ENCODE data around the gene CWC27.

CWC27 gene

GRCh38 chr5:65041296-65042158, 272.8 kb downstream of the CWC27 start:
- Histone ChIP-seq H3K27me3 (replicated peaks) (no peaks in the 10 kb centered on the region), H3K4me3 (ENCODE audit: low read depth, low read length) (no peak overlapping the region), H3K36me3 (replicated peaks) (no peaks in the 10 kb centered on the region), H3K27ac (no peak overlapping the region)
- in situ Hi-C loops (cut with HindIII; ENCODE audit: low pct_ligation_motif_present, low sequenced_read_pairs): no loop called here
- DNase-seq: no peak
- no peak for TF ChIP-seq CTCF (IDR thresholded peaks at IDR 0.05; ENCODE audit: low read depth, low read length, missing control alignments)

- DNase-seq: no peak
- H3K36me3 ChIP-seq (replicated peaks): no peaks in the 10 kb centered on the region
- H3K27ac ChIP-seq: no peak overlapping the region
- no peak overlapping the region for H3K4me3 ChIP-seq (ENCODE audit: low read depth, low read length)
- TF ChIP-seq CTCF (IDR thresholded peaks at IDR 0.05; ENCODE audit: low read depth, low read length, missing control alignments): no peak
- no peaks in the 10 kb centered on the region for H3K27me3 ChIP-seq (replicated peaks)
- in situ Hi-C loops (cut with HindIII; ENCODE audit: low pct_ligation_motif_present, low sequenced_read_pairs): no loop called here
Observed at GRCh38 chr5:65043843-65044359, 275.2 kb downstream of the CWC27 start.

- no peak for TF ChIP-seq CTCF (IDR thresholded peaks at IDR 0.05; ENCODE audit: low read depth, low read length, missing control alignments)
- in situ Hi-C loops (cut with HindIII; ENCODE audit: low pct_ligation_motif_present, low sequenced_read_pairs): no loop called here
- no peaks in the 10 kb centered on the region for H3K36me3 ChIP-seq (replicated peaks)
Observed at GRCh38 chr5:65047225-65047624, 278.5 kb downstream of the CWC27 start.

DNA sequence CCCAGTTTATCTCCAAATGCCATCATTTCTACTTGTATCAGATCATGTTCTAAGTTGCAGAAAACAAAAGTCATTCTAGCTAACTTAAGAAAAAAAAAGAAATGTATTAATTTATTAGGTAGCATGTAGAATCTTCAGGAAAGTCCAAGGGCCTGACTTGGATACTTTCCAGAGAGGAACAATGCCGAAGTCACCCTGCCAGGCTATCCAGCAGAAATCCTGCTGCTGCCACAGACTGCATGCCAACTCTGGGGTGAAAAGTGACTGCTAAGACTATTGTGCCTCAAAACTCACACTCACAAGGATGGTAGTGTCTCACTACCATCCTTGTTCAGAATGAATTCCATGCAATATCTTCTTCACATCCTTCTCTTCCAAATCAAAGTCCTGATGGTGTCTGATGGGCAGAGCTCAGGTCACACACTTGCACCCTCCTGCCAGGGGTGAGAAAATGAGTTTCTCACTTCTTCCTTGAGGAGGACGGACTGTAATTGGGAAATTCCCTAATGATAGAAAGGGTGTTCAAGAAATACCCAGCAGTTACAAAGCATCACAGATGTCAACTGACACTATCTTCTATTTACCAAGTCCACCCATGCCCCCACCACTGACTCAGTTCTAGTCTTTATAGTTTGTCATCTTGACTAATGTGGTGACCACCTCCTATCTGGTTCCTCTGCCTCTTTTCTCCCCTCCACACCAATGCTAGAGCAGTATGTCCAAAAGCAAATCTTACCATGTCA, 279.4 kb downstream of the CWC27 start:
- TF ChIP-seq CTCF (IDR thresholded peaks at IDR 0.05; ENCODE audit: low read depth, low read length, missing control alignments): no peak
- Histone ChIP-seq H3K4me3 (ENCODE audit: low read depth, low read length) (no peak overlapping the region), H3K27ac (no peak overlapping the region), H3K27me3 (replicated peaks) (no peaks in the 10 kb centered on the region), H3K36me3 (replicated peaks) (no peaks in the 10 kb centered on the region)
- DNase-seq: no peak
- in situ Hi-C loops (cut with HindIII; ENCODE audit: low pct_ligation_motif_present, low sequenced_read_pairs): no loop called here

More at GRCh38 chr5:65047225-65047624, 278.5 kb downstream of the CWC27 start:
- no peak overlapping the region for H3K27ac ChIP-seq
- no peak for DNase-seq
- no peaks in the 10 kb centered on the region for H3K27me3 ChIP-seq (replicated peaks)
- H3K4me3 ChIP-seq (ENCODE audit: low read depth, low read length): no peak overlapping the region

GRCh38 chr5:65050140-65050539, 281.4 kb downstream of the CWC27 start:
- H3K27me3 ChIP-seq (replicated peaks): no peaks in the 10 kb centered on the region
- no peaks in the 10 kb centered on the region for H3K36me3 ChIP-seq (replicated peaks)
- DNase-seq: no peak
- H3K27ac ChIP-seq: no peak overlapping the region
- in situ Hi-C loops (cut with HindIII; ENCODE audit: low pct_ligation_motif_present, low sequenced_read_pairs): no loop called here
- H3K4me3 ChIP-seq (ENCODE audit: low read depth, low read length): no peak overlapping the region
- TF ChIP-seq CTCF (IDR thresholded peaks at IDR 0.05; ENCODE audit: low read depth, low read length, missing control alignments): no peak

All from brain microvascular endothelial cell (primary cell).